ENCODE measurements around the gene TRIM65. TPM values are rescaled to one million over a fixed set of nuclear protein-coding genes. Genes with fewer than 3 reads are reported as not detected.

The TRIM65 gene
- total RNA-seq, 2 donors from 2014 or later, result 12.5 to 21.0 TPM

GRCh38 chr17:75843577-75844529 lies 52.9 kb downstream of the TRIM65 start, which contains the start of gene UNC13D:
TSS of gene UNC13D (minus strand) at chr17:75844404. CDS start at chr17:75844337, 67 bp downstream.
- H3K27ac ChIP-seq, result peak within 1 kb of the TSS; percentile 86 to 97 (median 94)
- intact Hi-C loops (cut with DNase I), result no loop called here
- H3K4me1 ChIP-seq, result peaks cover 53% of the 10 kb centered on the region
- no peaks in the 10 kb centered on the region for H3K9me3 ChIP-seq
- TF ChIP-seq POLR2A (IDR thresholded peaks at IDR 0.05) (no peak), CTCF (IDR thresholded peaks at IDR 0.05) (no peak)
- no peaks in the 10 kb centered on the region for H3K36me3 ChIP-seq (replicated peaks in 1 of 2; ENCODE audit: insufficient read depth in 1 of 2, low read depth in 2 of 2)
- 54 to 78% methylated on average over 12 to 15 of the region's 35 CpGs for WGBS, 2 donors
- ATAC-seq (no peak), DNase-seq (peak; percentile 42 to 51 (median 46))
- H3K27me3 ChIP-seq, result no peaks in the 10 kb centered on the region
- no peak within 1 kb of the TSS for H3K4me3 ChIP-seq

- 62 to 73% methylated on average over 2 to 20 of the region's 22 CpGs for WGBS, 2 donors
- TF ChIP-seq CTCF (IDR thresholded peaks at IDR 0.05) (no peak), POLR2A (IDR thresholded peaks at IDR 0.05) (no peak)
- intact Hi-C loops (cut with DNase I), result no loop called here
- H3K4me3 ChIP-seq, result no peak overlapping the region
- DNase-seq (peak in 1 of 4 donors; percentile 6), ATAC-seq (no peak)
- H3K9me3 ChIP-seq, result no peaks in the 10 kb centered on the region
- H3K27ac ChIP-seq, result peak overlapping the region in 3 of 4 donors; percentile 86 to 96 (median 91)
- H3K36me3 ChIP-seq (replicated peaks in 1 of 2; ENCODE audit: insufficient read depth in 1 of 2, low read depth in 2 of 2), result no peaks in the 10 kb centered on the region
- peaks cover 45% of the 10 kb centered on the region for H3K4me1 ChIP-seq
- no peaks in the 10 kb centered on the region for H3K27me3 ChIP-seq
Measured at GRCh38 chr17:75842963-75843576, 53.7 kb downstream of the TRIM65 start.

- ATAC-seq, result no peak
Measured at GRCh38 chr17:75842411-75842810, 54.3 kb downstream of the TRIM65 start.

GRCh38 chr17:75840799-75841164 lies 56.0 kb downstream of the TRIM65 start:
- WGBS, 2 donors, result 79 to 81% methylated on average over 7 of the region's 7 CpGs
- H3K4me1 ChIP-seq, result peaks cover 22% of the 10 kb centered on the region
- H3K27ac ChIP-seq, result no peak overlapping the region
- no peaks in the 10 kb centered on the region for H3K27me3 ChIP-seq
- TF ChIP-seq POLR2A (IDR thresholded peaks at IDR 0.05) (no peak), CTCF (IDR thresholded peaks at IDR 0.05) (no peak)
- H3K36me3 ChIP-seq (replicated peaks in 1 of 2; ENCODE audit: insufficient read depth in 1 of 2, low read depth in 2 of 2), result no peaks in the 10 kb centered on the region
- DNase-seq, result no peak
- H3K9me3 ChIP-seq, result no peaks in the 10 kb centered on the region
- no peak overlapping the region for H3K4me3 ChIP-seq
- no peak for ATAC-seq
- intact Hi-C loops (cut with DNase I), result no loop called here

More at GRCh38 chr17:75842411-75842810, 54.3 kb downstream of the TRIM65 start:
- no peak for DNase-seq
- 91 to 92% methylated on average over 6 to 17 of the region's 18 CpGs for WGBS, 2 donors
- no peaks in the 10 kb centered on the region for H3K9me3 ChIP-seq
- no peaks in the 10 kb centered on the region for H3K27me3 ChIP-seq
- no peaks in the 10 kb centered on the region for H3K36me3 ChIP-seq (replicated peaks in 1 of 2; ENCODE audit: insufficient read depth in 1 of 2, low read depth in 2 of 2)
- intact Hi-C loops (cut with DNase I), result no loop called here
- H3K4me1 ChIP-seq, result peaks cover 39% of the 10 kb centered on the region
- TF ChIP-seq POLR2A (IDR thresholded peaks at IDR 0.05) (no peak), CTCF (IDR thresholded peaks at IDR 0.05) (no peak)
- H3K27ac ChIP-seq, result no peak overlapping the region
- H3K4me3 ChIP-seq, result no peak overlapping the region
